ENCODE measurements around the gene DLGAP3. TPM values are rescaled to one million over a fixed set of nuclear protein-coding genes. Genes with fewer than 3 reads are reported as not detected.

Gene DLGAP3
- total RNA-seq, 6 donors from 2014 or later, result under 0.01 to 0.57 (median 0.30) TPM; not detected in 1

DNA sequence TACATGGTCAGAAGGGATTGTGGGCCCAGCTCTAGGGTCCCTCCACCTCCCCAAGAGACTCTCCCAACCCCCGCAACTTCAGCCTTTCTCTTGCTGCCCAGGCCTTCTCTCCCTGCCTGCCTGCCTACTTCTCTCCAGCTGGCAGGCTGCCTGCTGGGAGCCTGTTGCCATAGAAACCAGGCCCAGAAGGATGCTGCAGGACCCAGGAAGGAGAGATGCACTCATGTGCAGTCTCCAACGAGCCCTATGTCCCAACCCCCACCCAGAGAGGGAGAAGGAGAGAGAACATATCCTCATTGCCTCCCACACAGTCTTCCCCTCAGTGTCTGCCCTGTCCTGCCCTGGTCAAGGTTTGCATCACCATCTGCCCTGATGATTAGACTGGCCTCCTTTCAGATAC is 59.1 kb downstream of the DLGAP3 start:
- 66 to 100% methylated on average over 1 to 2 of the region's 2 CpGs for WGBS, 2 donors
- Histone ChIP-seq H3K4me3 (no peak overlapping the region), H3K36me3 (no peaks in the 10 kb centered on the region), H3K4me1 (peaks cover 13 to 21% (median 15%) of the 10 kb centered on the region in 4 donors), H3K27me3 (peaks cover 0 to 3% (median 0%) of the 10 kb centered on the region in 4 donors), H3K9me3 (no peaks in the 10 kb centered on the region), H3K27ac (no peak overlapping the region)
- no peak for TF ChIP-seq EP300 (IDR thresholded peaks at IDR 0.05)
- TF ChIP-seq POLR2A (IDR thresholded peaks at IDR 0.05), result no peak
- TF ChIP-seq, protein P1, sequence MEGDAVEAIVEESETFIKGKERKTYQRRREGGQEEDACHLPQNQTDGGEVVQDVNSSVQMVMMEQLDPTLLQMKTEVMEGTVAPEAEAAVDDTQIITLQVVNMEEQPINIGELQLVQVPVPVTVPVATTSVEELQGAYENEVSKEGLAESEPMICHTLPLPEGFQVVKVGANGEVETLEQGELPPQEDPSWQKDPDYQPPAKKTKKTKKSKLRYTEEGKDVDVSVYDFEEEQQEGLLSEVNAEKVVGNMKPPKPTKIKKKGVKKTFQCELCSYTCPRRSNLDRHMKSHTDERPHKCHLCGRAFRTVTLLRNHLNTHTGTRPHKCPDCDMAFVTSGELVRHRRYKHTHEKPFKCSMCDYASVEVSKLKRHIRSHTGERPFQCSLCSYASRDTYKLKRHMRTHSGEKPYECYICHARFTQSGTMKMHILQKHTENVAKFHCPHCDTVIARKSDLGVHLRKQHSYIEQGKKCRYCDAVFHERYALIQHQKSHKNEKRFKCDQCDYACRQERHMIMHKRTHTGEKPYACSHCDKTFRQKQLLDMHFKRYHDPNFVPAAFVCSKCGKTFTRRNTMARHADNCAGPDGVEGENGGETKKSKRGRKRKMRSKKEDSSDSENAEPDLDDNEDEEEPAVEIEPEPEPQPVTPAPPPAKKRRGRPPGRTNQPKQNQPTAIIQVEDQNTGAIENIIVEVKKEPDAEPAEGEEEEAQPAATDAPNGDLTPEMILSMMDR (IDR thresholded peaks at IDR 0.05), result no peak
- TF ChIP-seq POLR2AphosphoS5 (IDR thresholded peaks at IDR 0.05), result no peak
- ATAC-seq (ENCODE audit: low FRiP score in 2 of 2) (no peak), DNase-seq (no peak)

- WGBS, 2 donors, result 93 to 95% methylated on average over 3 to 4 of the region's 4 CpGs
- TF ChIP-seq, protein P1 (IDR thresholded peaks at IDR 0.05), result no peak
- no peak for TF ChIP-seq EP300 (IDR thresholded peaks at IDR 0.05)
- TF ChIP-seq POLR2AphosphoS5 (IDR thresholded peaks at IDR 0.05), result no peak
- TF ChIP-seq POLR2A (IDR thresholded peaks at IDR 0.05), result no peak
Observed at GRCh38 chr1:34869760-34870159, 59.7 kb downstream of the DLGAP3 start.

DNA sequence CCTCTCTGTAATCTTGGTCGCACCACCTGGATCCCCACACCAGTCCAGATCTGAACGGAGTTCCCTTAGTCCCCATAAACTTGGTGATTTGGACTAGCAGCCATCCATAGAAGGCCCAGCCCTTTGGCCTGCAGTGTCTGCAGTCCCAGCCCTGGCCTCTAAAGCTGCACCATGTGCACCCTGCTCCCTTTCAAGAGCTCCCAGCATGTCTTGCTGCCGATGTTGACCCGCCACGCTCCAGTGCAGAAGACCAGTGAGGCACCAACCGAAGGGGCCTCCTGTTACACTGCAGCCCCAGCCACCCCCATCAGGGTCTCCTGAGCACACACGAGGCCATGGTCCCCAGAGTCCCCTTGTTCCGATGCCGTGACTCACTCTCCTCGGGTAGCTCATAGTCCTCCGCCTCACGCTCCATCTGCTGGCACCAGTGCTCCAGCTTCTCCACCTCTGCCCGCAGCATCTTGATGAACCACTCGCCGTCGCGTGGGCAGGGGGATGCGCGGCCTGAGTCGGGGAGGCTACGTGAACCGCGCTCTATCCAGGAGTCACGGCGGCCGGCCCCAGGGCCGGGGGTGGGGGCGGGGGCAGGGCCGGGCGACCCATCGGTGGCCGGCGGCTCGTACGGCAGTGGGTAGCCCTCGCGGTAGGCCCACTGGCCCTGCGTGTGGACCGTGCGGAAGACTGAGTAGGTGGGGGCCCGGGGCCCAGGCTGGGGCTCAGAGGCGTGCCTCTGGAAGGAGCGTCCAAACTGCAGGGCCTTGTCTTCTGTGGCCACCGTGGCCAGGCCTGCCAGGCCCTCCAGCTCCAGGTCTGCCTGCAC is 61.0 kb downstream of the DLGAP3 start:
- Histone ChIP-seq H3K9me3 (no peaks in the 10 kb centered on the region), H3K27ac (no peak overlapping the region), H3K4me3 (no peak overlapping the region), H3K27me3 (peaks cover 0 to 3% (median 0%) of the 10 kb centered on the region in 4 donors), H3K4me1 (peaks cover 15 to 24% (median 16%) of the 10 kb centered on the region in 4 donors), H3K36me3 (no peaks in the 10 kb centered on the region)
- ATAC-seq (ENCODE audit: low FRiP score in 2 of 2) (no peak), DNase-seq (peak in 1 of 2 donors; percentile 79)
- 90 to 94% methylated on average over 14 to 44 of the region's 44 CpGs for WGBS, 2 donors
- TF ChIP-seq EP300 (IDR thresholded peaks at IDR 0.05) (no peak), POLR2A (IDR thresholded peaks at IDR 0.05) (no peak), POLR2AphosphoS5 (IDR thresholded peaks at IDR 0.05) (no peak)
- TF ChIP-seq, protein P1 (IDR thresholded peaks at IDR 0.05), result no peak

More at GRCh38 chr1:34869760-34870159, 59.7 kb downstream of the DLGAP3 start:
- ATAC-seq (ENCODE audit: low FRiP score in 2 of 2) (no peak), DNase-seq (no peak)
- Histone ChIP-seq H3K4me3 (no peak overlapping the region), H3K27ac (no peak overlapping the region), H3K4me1 (peaks cover 15 to 24% (median 16%) of the 10 kb centered on the region in 4 donors), H3K9me3 (no peaks in the 10 kb centered on the region), H3K27me3 (peaks cover 0 to 3% (median 0%) of the 10 kb centered on the region in 4 donors), H3K36me3 (no peaks in the 10 kb centered on the region)

DNA sequence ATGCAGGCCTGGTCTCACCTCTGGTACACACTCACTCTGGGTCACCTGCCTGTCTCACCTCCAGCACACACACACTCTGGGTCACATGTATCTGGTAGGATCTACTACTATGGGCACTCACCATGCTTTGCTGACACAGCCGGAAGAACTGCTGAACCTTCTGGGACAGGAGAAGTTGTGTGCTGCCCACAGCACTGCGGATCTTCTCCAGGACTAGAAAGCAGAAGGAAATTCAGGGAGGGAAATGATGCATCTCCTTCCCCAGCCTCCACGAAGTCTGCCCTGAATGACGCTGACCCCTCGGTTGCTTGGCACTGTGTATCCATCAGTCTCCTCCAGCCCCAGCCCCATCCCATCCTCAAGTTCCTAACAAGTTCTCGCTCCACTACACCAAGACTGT is 62.0 kb downstream of the DLGAP3 start:
- TF ChIP-seq EP300 (IDR thresholded peaks at IDR 0.05) (no peak), POLR2AphosphoS5 (IDR thresholded peaks at IDR 0.05) (no peak), POLR2A (IDR thresholded peaks at IDR 0.05) (no peak)
- TF ChIP-seq, protein P1 (IDR thresholded peaks at IDR 0.05), result no peak
- DNase-seq, result no peak
- Histone ChIP-seq H3K4me3 (no peak overlapping the region), H3K9me3 (no peaks in the 10 kb centered on the region), H3K36me3 (no peaks in the 10 kb centered on the region), H3K27ac (no peak overlapping the region), H3K4me1 (peaks cover 15 to 24% (median 16%) of the 10 kb centered on the region in 4 donors), H3K27me3 (peaks cover 0 to 3% (median 0%) of the 10 kb centered on the region in 4 donors)
- peak in 1 of 2 donors; percentile 36 for ATAC-seq (ENCODE audit: low FRiP score in 2 of 2)
- 69 to 79% methylated on average over 6 of the region's 6 CpGs for WGBS, 2 donors

Data from upper lobe of left lung (tissue), 6 donors.